Keratinocyte (primary cell): ENCODE data around the gene EZH1. TPM values are rescaled to one million over a fixed set of nuclear protein-coding genes. Genes with fewer than 3 reads are reported as not detected.

Experiments
- DNase-seq: peaks from one replicate; pipeline ENCODE4 v3.0.0-alpha.2; 2011; ENCODE audit warnings: low read depth, missing footprints, low spot score
- FAIRE-seq: peaks from 2 replicates; lab custom pipeline; 2011; peaks lifted over from hg19 to GRCh38; lab: Jason Lieb, UNC
- H2AFZ ChIP-seq: 2 replicates; pipeline ENCODE4 v1.6.0; 2012; ENCODE audit warnings: low read length, control low read depth, inconsistent platforms; ENCODE audit not compliant: control insufficient read depth
- H3K27ac ChIP-seq: 2 replicates; pipeline ENCODE4 v1.5.1; 2011; ENCODE audit warnings: low read length; ENCODE audit not compliant: control insufficient read depth, insufficient read depth
- H3K27me3 ChIP-seq: 3 replicates; pipeline ENCODE4 v1.6.0; 2011; ENCODE audit warnings: low read length; ENCODE audit not compliant: control insufficient read depth, insufficient read depth; ENCODE audit errors: extremely low read depth
- H3K36me3 ChIP-seq, 2 experiments: 2 replicates in 1 of 2; 3 replicates in 1 of 2; pipeline ENCODE4 v1.5.1; 2011; ENCODE audit warnings: low read length in 2 of 2, mild to moderate bottlenecking in 1 of 2; ENCODE audit not compliant: control insufficient read depth in 2 of 2, insufficient read depth in 2 of 2; ENCODE audit errors: extremely low read depth in 1 of 2
- H3K4me1 ChIP-seq: 3 replicates; pipeline ENCODE4 v1.5.1; 2011; ENCODE audit warnings: low read length; ENCODE audit not compliant: control insufficient read depth, insufficient read depth; ENCODE audit errors: extremely low read depth
- H3K4me2 ChIP-seq: 3 replicates; pipeline ENCODE4 v1.6.0; 2011; ENCODE audit warnings: low read depth, low read length; ENCODE audit not compliant: control insufficient read depth, insufficient read depth; ENCODE audit errors: extremely low read depth
- H3K4me3 ChIP-seq, 3 experiments: fragments of 200-600 bp in 1 of 3; sonication (generic) in 1 of 3; 2 replicates in 2 of 3; 3 replicates in 1 of 3; pipeline ENCODE4 v1.5.1; 2011 to 2016; ENCODE audit warnings: low read length in 3 of 3, mild to moderate bottlenecking in 3 of 3, control low read depth in 2 of 3, inconsistent platforms in 1 of 3, low read depth in 1 of 3, mixed read lengths in 1 of 3, mixed run types in 1 of 3, moderate library complexity in 1 of 3; ENCODE audit not compliant: control insufficient read depth in 2 of 3, insufficient read depth in 2 of 3; ENCODE audit errors: extremely low read depth in 1 of 3
- H3K79me2 ChIP-seq: 2 replicates; pipeline ENCODE4 v1.6.0; 2012; ENCODE audit warnings: low read length; ENCODE audit not compliant: control insufficient read depth, insufficient read depth
- H3K9ac ChIP-seq: 3 replicates; pipeline ENCODE4 v1.6.0; 2011; ENCODE audit warnings: low read length; ENCODE audit not compliant: control insufficient read depth, insufficient read depth; ENCODE audit errors: extremely low read depth
- H3K9me1 ChIP-seq: 3 replicates; pipeline ENCODE4 v1.6.0; 2011; ENCODE audit warnings: low read length; ENCODE audit not compliant: control insufficient read depth, insufficient read depth; ENCODE audit errors: extremely low read depth
- H3K9me3 ChIP-seq: 2 replicates; pipeline ENCODE4 v1.5.1; 2012; ENCODE audit warnings: low read depth, low read length; ENCODE audit not compliant: control insufficient read depth
- H4K20me1 ChIP-seq: 3 replicates; pipeline ENCODE4 v1.6.0; 2011; ENCODE audit warnings: low read length; ENCODE audit not compliant: control insufficient read depth, insufficient read depth; ENCODE audit errors: extremely low read depth
- CTCF ChIP-seq, 3 experiments: IDR thresholded peaks in 1 of 3; conservative IDR thresholded peaks in 1 of 3; optimal IDR thresholded peaks in 1 of 3; 2 replicates in 2 of 3; 3 replicates in 1 of 3; pipeline versions ENCODE3 to v1.5.1; 2011; ENCODE audit warnings: low read length in 3 of 3, mild to moderate bottlenecking in 3 of 3, moderate library complexity in 2 of 3, control low read depth in 1 of 3, inconsistent platforms in 1 of 3; ENCODE audit not compliant: insufficient read depth in 2 of 3; ENCODE audit errors: extremely low read depth in 1 of 3
- EZH2 ChIP-seq: IDR thresholded peaks from one replicate; pipeline ENCODE4 v1.6.1; 2012; ENCODE audit warnings: inconsistent platforms, mild to moderate bottlenecking, low read length, moderate library complexity
- dilution Hi-C: fragments of 300-500 bp; cut with MboI; formaldehyde crosslinking; loops from one replicate; pipeline ENCODE4 v1.7.0; 2020; ENCODE audit warnings: low sequenced_read_pairs; ENCODE audit not compliant: extremely low pct_ligation_motif_present
- polyA plus RNA-seq, 5 experiments: library from polyadenylated mRNA; depleted of rRNA in 3 of 5; stranded (reverse) in 3 of 5; stranded (forward) in 1 of 5; unstranded in 1 of 5; fragments of >200 nt; gene quantifications; 1 replicate in 1 of 5; 2 replicates in 3 of 5; 3 replicates in 1 of 5; pipeline versions ENCODE4 v1.2.1 to v1.2.3, GENCODE V29; 2011 to 2012; ENCODE audit warnings: missing spikeins in 2 of 5, low read depth in 1 of 5, low replicate concordance in 1 of 5

The EZH1 gene
- polyA plus RNA-seq, 1 donor (not counting 4 experiments of a cell fraction or from before 2014, with no cell fraction given): 18.3 TPM

DNA sequence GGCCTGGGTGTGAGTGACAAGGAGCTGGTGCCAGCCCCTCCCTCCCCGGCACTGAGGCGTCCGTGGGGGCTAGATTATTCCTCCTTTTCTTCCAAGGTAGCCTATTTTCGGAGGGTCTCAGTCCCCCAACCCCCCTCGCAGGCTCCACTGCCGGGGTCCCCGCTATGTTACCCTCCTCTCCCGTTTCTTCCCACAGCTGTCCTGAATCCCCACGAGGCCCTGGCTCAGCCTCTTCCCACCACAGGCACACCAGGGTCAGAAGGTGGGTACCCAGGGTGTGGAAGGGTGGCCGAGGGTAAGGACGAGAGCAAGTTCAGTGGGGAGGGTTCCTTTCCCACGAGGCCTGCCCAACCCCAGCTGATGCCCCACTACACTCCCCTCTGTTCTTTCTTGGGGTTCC is 16.8 kb upstream of the EZH1 start:
- TF ChIP-seq CTCF (optimal IDR thresholded peaks at IDR 0.05 in 1 of 3, IDR thresholded peaks at IDR 0.05 in 1 of 3, conservative IDR thresholded peaks at IDR 0.05 in 1 of 3; ENCODE audit: extremely low read depth in 1 of 3, insufficient read depth in 2 of 3, low read length in 3 of 3): no peak
- no peak for TF ChIP-seq EZH2
- H3K9ac ChIP-seq: no peak overlapping the region
- dilution Hi-C loops: no loop called here
- peaks cover 30% of the 10 kb centered on the region for H3K27me3 ChIP-seq
- H3K4me1 ChIP-seq: no peaks in the 10 kb centered on the region
- no peaks in the 10 kb centered on the region for H3K9me3 ChIP-seq
- FAIRE-seq (no peak), DNase-seq (no peak)
- no peaks in the 10 kb centered on the region for H4K20me1 ChIP-seq
- no peaks in the 10 kb centered on the region for H3K79me2 ChIP-seq
- H3K4me2 ChIP-seq: peak overlapping the region; percentile 60
- no peaks in the 10 kb centered on the region for H3K9me1 ChIP-seq
- H3K27ac ChIP-seq: no peak overlapping the region
- H2AFZ ChIP-seq: no peak overlapping the region
- H3K4me3 ChIP-seq: peak overlapping the region in 1 of 3 experiments; percentile 38
- no peaks in the 10 kb centered on the region for H3K36me3 ChIP-seq

DNA sequence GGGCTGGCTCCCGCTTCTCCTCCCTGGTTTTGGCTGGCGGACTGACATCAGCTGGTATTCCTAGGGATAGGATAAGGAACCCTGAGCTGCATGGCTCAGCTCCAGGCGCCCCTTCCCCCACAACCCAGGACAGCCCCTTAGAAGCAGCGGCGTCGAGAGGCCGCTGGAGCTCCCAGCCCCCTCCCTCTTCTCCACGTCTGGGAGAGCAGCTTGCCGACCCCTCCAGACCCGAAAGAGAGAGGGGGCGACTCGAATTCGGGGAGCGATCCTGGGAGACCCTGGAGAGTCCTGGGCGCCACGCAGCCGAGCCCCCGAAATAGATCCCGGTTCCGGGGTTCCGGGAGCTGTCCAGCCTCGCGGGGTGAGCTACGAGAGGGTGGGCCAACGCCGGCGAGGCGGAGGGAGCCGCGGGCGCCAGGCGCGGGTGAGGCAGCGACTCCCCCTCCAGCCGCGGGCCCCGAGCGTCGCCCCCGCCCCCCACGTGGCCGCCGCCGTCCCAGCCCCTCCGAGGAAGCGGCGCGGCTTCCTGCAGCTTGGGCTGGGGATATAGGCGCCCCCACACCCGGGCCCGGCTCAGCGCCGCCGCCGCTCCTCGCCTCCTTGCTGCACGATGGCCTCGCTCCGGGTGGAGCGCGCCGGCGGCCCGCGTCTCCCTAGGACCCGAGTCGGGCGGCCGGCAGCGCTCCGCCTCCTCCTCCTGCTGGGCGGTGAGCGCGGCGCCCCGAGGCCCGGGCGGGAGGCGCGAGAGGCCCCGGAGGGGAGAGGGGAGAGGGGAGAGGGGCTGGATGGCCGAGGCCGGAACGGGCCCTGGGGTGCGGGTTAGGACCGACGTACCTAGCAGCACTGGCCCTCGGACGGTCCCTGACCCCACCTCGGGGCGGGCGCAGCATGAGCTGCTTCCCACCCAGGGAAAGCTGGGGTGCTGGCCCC is 16.1 kb upstream of the EZH1 start, which contains the start of gene RAMP2:
Gene RAMP2, plus strand, starts transcription at position 576 of the 930 bp plus-strand sequence. Its CDS starts 35 bp downstream, at position 611.
- no peak within 1 kb of the TSS for H3K9ac ChIP-seq
- peak within 1 kb of the TSS in 2 of 3 experiments; percentile 38 to 40 for H3K4me3 ChIP-seq
- no peaks in the 10 kb centered on the region for H3K4me1 ChIP-seq
- no peaks in the 10 kb centered on the region for H3K79me2 ChIP-seq
- H3K27me3 ChIP-seq: peaks cover 30% of the 10 kb centered on the region
- no peaks in the 10 kb centered on the region for H3K9me3 ChIP-seq
- no peak within 1 kb of the TSS for H3K27ac ChIP-seq
- no peaks in the 10 kb centered on the region for H3K9me1 ChIP-seq
- no peaks in the 10 kb centered on the region for H3K36me3 ChIP-seq
- TF ChIP-seq EZH2 (peak; percentile 37), CTCF (optimal IDR thresholded peaks at IDR 0.05 in 1 of 3, IDR thresholded peaks at IDR 0.05 in 1 of 3, conservative IDR thresholded peaks at IDR 0.05 in 1 of 3; ENCODE audit: extremely low read depth in 1 of 3, insufficient read depth in 2 of 3, low read length in 3 of 3) (no peak)
- H2AFZ ChIP-seq: peak within 1 kb of the TSS; percentile 56
- dilution Hi-C loops: no loop called here
- H4K20me1 ChIP-seq: no peaks in the 10 kb centered on the region
- DNase-seq (no peak), FAIRE-seq (no peak)
- H3K4me2 ChIP-seq: peak within 1 kb of the TSS; percentile 60
